Measurements from ENCODE around the gene EHD1.

- no peak for TF ChIP-seq SP1 (IDR thresholded peaks at IDR 0.05)
- no peak for TF ChIP-seq FOXK2 (IDR thresholded peaks at IDR 0.05)
- TF ChIP-seq BHLHE40 (IDR thresholded peaks at IDR 0.05; ENCODE audit: borderline replicate concordance), result no peak
- no peak for TF ChIP-seq ARNT (IDR thresholded peaks at IDR 0.05)
- TF ChIP-seq ELF4 (IDR thresholded peaks at IDR 0.05), result no peak
- no peak for TF ChIP-seq SUZ12 (IDR thresholded peaks at IDR 0.05)
- TF ChIP-seq ZNF384 (IDR thresholded peaks at IDR 0.05), result no peak
- no peak for TF ChIP-seq CTBP1 (IDR thresholded peaks at IDR 0.05; ENCODE audit: borderline replicate concordance)
- TF ChIP-seq FOXA1 (IDR thresholded peaks at IDR 0.05), result no peak
Observed at GRCh38 chr11:64827451-64827839, 51.0 kb downstream of the EHD1 start.

All from HEK293T (cell line).